ENCODE measurements around the gene COL27A1.

DNA sequence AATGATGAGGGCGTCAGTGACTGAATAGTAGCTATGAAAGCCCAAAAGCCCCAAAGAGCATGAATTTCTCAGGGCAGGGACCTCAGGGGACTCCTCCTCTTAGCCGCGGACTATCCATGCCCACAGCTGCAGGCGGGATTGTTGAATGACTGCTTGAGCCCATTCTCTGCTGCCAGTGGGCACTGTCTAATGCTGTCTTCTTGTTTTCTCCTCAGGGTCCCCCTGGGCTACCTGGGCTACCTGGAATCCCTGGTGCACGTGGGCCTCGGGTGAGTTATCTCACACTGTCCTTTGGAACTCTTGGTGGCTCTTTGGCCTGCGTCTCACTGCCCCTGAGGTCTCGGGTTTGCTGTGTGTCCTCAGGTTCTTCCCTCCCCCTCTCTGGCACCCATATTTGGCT is 22.7 kb downstream of the COL27A1 start:
- no peak for TF ChIP-seq POLR2AphosphoS5 (IDR thresholded peaks at IDR 0.05)
- no peak for TF ChIP-seq EP300 (IDR thresholded peaks at IDR 0.05; ENCODE audit: low read depth)

Measured in transverse colon (tissue), 3 donors.